Measurements from ENCODE around the gene SYNGR2.

Gene SYNGR2

DNA sequence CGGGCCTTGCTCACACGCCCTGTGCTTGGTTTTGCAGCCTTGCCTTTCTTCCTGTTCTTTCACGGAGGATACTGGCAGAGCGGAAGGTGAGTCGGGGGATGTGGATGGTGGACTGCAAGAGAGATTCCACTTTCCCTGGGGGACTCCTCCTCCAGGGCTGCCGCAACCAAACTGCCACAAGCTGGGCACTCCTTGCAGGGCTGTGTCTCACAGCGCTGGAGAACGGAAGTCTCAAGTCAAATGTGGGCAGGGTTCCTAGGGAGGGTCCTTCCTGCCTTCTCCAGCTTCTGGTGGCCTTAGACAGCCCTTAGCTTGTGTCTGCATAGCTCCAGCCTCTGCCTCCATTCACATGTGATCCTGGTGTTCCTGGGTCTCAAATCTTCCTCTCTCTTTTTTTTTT lies 34.3 kb downstream of the SYNGR2 start:
- no peak for DNase-seq (ENCODE audit: low spot score)

- DNase-seq (ENCODE audit: low spot score) = no peak
Measured at GRCh38 chr17:78204387-78205123, 36.2 kb downstream of the SYNGR2 start.

- no peak for DNase-seq (ENCODE audit: low spot score)
Measured at GRCh38 chr17:78205124-78205775, 36.9 kb downstream of the SYNGR2 start.

- DNase-seq (ENCODE audit: low spot score) = no peak
Measured at GRCh38 chr17:78206298-78206697, 37.9 kb downstream of the SYNGR2 start.

- no peak for DNase-seq (ENCODE audit: low spot score)
Measured at GRCh38 chr17:78208486-78208885, 40.1 kb downstream of the SYNGR2 start.

- DNase-seq (ENCODE audit: low spot score) = no peak
Measured at GRCh38 chr17:78210111-78210510, 41.7 kb downstream of the SYNGR2 start.

GRCh38 chr17:78211032-78211431 lies 42.7 kb downstream of the SYNGR2 start:
- DNase-seq (ENCODE audit: low spot score) = no peak

DNA sequence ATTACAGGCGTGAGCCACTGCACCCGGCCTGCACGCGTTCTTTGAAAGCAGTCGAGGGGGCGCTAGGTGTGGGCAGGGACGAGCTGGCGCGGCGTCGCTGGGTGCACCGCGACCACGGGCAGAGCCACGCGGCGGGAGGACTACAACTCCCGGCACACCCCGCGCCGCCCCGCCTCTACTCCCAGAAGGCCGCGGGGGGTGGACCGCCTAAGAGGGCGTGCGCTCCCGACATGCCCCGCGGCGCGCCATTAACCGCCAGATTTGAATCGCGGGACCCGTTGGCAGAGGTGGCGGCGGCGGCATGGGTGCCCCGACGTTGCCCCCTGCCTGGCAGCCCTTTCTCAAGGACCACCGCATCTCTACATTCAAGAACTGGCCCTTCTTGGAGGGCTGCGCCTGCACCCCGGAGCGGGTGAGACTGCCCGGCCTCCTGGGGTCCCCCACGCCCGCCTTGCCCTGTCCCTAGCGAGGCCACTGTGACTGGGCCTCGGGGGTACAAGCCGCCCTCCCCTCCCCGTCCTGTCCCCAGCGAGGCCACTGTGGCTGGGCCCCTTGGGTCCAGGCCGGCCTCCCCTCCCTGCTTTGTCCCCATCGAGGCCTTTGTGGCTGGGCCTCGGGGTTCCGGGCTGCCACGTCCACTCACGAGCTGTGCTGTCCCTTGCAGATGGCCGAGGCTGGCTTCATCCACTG lies 45.8 kb downstream of the SYNGR2 start, which contains the start of gene BIRC5:
BIRC5 (plus strand) TSS at position 238 of the 690 bp plus-strand sequence; CDS start at position 302, 64 bp downstream.
- peak; percentile 92 for DNase-seq (ENCODE audit: low spot score)

DNA sequence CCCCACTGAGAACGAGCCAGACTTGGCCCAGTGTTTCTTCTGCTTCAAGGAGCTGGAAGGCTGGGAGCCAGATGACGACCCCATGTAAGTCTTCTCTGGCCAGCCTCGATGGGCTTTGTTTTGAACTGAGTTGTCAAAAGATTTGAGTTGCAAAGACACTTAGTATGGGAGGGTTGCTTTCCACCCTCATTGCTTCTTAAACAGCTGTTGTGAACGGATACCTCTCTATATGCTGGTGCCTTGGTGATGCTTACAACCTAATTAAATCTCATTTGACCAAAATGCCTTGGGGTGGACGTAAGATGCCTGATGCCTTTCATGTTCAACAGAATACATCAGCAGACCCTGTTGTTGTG lies 46.3 kb downstream of the SYNGR2 start:
- DNase-seq (ENCODE audit: low spot score) = no peak

- DNase-seq (ENCODE audit: low spot score) = no peak
Measured at GRCh38 chr17:78219396-78220150, 51.2 kb downstream of the SYNGR2 start.

Data from left forelimb (tissue), 1 donor.